ENCODE results near the gene ANXA8.

The ANXA8 gene

GRCh38 chr10:47449102-47449978, 34.6 kb downstream of the ANXA8 start:
- DNase-seq (ENCODE audit: low read depth in 2 of 2) = no peak

GRCh38 chr10:47447705-47448104, 36.2 kb downstream of the ANXA8 start:
- no peak for DNase-seq (ENCODE audit: low read depth in 2 of 2)

DNA sequence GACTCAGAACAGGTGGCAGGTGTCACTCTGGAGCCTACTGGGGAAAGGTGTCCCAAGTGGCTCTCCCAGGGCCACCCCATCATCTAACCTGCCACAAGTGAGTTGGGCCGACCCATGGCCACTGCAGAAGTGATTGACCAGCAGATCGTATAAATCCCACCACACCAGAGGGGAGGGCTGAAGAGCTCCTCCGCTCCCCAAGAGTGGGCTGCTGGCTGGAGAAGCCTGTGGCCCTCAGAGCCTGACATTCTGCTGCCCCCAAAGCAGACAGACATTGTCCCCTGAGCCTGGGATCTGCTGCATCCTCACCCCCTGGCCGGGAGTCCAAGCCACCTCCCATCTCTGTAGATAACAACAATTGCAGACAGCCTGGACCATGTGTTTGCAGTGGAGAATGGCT, 36.7 kb downstream of the ANXA8 start:
- DNase-seq (ENCODE audit: low read depth in 2 of 2) = no peak

DNA sequence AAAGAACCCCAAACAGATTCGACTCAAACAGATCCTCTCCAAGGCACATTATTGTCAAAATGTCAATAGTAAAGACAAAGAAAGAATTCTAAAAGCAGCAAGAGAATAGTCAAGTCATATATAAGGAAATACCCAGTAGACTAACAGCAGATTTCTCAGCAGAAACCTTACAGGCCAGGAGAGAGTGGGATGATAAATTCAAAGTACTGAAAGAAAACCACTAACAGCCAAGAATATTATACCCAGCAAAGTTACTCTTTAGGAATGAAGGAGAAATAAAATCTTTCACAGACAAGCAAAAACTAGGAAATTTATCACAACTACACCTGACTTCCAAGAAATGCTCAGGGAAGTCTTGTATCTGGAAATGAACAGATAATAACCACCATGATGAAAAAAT, 38.2 kb downstream of the ANXA8 start:
- no peak for DNase-seq (ENCODE audit: low read depth in 2 of 2)

GRCh38 chr10:47444047-47444446, 39.9 kb downstream of the ANXA8 start:
- DNase-seq (ENCODE audit: low read depth in 2 of 2) = no peak

DNA sequence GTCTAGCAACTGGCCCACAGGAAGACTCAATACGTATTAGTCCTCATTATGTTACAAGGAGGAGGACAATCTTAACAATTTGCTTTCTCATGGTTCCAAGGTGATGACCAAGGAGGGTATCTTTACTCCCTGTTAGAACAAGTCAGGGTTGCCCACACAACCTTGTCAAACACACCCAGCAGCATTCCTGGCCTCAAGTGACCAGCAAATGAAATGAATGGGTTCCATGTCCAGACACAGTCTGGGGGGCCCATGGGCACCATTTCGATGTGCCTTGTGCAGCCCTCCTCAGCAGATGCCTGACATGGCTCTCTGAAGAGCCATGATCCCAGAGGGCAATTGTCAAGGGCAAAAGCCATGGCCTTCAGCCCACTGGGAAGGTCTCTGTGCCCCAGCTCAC, 40.8 kb downstream of the ANXA8 start:
- DNase-seq (ENCODE audit: low read depth in 2 of 2) = no peak

- no peak for DNase-seq (ENCODE audit: low read depth in 2 of 2)
Measured at GRCh38 chr10:47442351-47442750, 41.6 kb downstream of the ANXA8 start.

- no peak for DNase-seq (ENCODE audit: low read depth in 2 of 2)
Measured at GRCh38 chr10:47441938-47442337, 42.0 kb downstream of the ANXA8 start.

- DNase-seq (ENCODE audit: low read depth in 2 of 2) = no peak
Measured at GRCh38 chr10:47440207-47440606, 43.7 kb downstream of the ANXA8 start.

GRCh38 chr10:47438857-47439474, 44.9 kb downstream of the ANXA8 start:
- no peak for DNase-seq (ENCODE audit: low read depth in 2 of 2)

DNA sequence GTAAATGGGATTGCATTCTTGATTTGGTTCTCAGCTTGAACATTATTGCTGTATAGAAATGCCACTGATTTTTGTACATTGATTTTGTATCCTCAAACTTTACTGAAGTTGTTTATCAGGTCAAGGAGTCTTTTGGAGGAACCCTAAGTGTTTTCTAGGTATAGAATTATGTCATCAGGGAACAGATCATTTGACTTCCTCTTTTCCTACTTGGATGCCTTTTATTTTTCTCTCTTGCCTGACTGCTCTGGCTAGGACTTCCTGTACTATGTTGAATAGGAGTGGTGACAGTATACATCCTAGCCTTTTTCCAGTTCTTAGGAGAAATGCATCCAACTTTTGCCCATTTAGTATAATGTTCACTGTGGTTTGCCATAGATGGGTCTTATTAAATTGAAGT, 48.8 kb downstream of the ANXA8 start:
- no peak for DNase-seq (ENCODE audit: low read depth in 2 of 2)

- no peak for DNase-seq (ENCODE audit: low read depth in 2 of 2)
Measured at GRCh38 chr10:47425813-47426419, 58.0 kb downstream of the ANXA8 start.

DNA sequence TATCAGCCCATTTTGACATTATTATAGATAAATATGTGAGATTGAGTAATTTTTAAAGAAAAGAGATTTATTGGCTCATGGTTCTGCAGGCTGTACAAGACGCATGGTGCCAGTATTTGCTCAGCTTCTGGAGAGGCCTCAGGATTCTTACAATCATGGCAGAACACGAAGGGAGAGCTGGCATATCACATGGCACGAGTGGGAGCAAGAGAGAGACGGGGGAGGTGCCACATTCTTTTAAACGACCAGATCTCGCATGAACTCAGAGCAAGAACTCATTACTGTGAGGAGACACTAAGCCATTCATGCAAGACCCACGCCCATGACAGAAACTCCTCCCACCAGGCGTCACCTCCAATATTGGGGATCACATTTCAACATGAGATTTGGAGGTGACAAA, 59.7 kb downstream of the ANXA8 start:
- no peak for DNase-seq (ENCODE audit: low read depth in 2 of 2)

DNA sequence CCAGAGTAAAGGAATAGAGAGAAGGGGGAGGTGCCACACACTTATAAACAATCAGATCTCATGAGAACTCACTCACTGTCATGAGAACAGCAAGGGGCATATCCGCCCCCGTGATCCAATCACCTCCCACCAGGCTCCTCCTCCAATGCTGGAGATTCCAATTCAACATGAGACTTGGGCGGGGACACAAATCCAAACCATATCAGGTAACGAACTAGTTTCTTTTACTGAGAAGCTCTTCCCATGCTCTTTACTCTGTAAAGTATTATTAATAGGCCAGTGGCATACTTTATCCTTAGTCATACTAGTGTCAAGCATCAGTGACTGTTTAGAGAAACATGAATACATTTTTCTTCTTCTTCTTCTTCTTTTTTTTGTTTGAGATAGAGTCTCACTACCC, 60.4 kb downstream of the ANXA8 start:
- no peak for DNase-seq (ENCODE audit: low read depth in 2 of 2)

DNA sequence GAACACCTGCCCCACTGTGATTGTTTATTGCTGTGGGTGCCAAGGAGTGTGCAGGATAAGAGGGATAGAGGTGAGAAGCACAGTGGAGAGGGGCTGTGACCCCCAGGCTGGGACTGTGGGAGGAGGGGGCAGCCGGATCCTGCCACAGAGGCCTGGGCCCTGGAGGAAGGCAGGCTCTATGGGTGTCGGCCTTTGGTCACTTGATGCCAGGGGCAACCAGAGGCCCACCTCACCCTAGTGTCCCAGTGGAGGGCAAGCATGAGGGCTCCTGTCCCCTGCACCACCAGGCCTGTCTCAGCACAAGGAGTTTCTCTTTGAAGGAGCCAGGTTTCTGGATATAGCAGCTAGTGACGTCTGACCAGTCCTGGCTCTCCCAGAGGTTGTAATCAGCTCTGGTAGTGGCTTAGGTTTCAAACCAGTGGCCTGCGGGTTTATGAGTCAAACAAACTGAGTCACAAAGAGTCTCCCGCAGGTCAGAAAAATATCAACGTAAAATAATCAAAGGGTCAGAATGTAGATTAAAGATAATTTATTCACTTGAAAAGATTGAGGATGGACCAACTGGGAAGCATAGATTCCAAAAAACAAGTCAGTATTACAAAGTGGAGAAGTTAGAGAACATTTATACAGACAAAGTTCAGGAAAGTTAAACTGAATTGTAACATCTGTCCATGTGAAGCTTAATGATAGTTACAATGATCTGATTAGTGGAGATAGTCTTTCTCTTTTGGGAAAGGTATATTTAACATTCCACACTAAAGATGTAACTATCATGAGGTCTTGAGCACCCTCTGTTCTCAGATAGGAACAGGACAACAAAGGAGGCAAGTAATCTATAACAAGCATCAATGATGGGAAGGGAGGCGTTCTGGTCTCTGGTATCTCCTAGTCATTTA, 62.6 kb downstream of the ANXA8 start:
- no peak for DNase-seq (ENCODE audit: low read depth in 2 of 2)

- no peak for DNase-seq (ENCODE audit: low read depth in 2 of 2)
Measured at GRCh38 chr10:47420305-47421056, 63.4 kb downstream of the ANXA8 start.

GRCh38 chr10:47419421-47419820, 64.5 kb downstream of the ANXA8 start:
- no peak for DNase-seq (ENCODE audit: low read depth in 2 of 2)

- DNase-seq (ENCODE audit: low read depth in 2 of 2) = no peak
Measured at GRCh38 chr10:47418966-47419365, 64.9 kb downstream of the ANXA8 start.

DNA sequence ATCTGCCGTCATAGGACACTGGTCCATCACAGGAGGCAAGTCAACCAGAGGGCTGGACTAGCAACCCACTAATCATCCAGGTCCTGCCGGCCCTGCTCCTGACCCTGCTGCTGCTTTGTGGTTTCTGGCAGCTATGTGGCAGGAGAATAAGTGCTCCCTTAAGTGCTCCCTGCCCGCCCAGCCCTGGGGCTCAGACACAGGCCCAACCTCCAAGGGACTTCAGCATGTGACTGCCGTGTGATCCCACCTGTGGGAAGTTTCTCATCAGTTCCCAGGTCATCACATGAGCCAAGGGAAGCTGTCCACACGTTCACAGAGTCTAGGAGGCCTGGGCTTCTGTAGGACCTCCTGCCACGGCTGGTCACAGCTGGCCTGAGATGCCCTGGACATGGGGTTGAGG, 65.6 kb downstream of the ANXA8 start:
- no peak for DNase-seq (ENCODE audit: low read depth in 2 of 2)
